ENCODE measurements around the gene ITLN1.
"Not testable (repeated sequence)": the region's sequence is repeated elsewhere in the genome, so short reads cannot be mapped to it uniquely, and the experiment has no call there.

Gene ITLN1

DNA sequence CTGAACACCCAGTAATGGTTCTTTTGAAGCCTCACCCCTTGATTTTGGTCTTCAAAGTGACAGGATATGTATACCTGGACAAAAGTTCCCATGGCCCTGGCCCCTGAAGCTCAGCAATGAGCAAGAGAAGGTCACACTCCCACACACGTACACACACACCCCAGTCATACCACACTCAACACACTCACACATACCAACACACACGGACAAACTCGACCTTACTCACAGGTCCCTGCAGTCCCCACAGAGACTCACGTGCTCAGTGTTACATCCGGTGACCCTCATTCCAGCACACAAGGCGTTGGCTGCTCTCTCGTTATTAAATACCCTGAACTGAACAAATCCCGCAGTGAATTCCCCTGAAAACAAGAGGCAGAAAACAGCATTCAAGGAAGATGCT lies 5.9 kb downstream of the ITLN1 start:
- TF ChIP-seq, protein P1, sequence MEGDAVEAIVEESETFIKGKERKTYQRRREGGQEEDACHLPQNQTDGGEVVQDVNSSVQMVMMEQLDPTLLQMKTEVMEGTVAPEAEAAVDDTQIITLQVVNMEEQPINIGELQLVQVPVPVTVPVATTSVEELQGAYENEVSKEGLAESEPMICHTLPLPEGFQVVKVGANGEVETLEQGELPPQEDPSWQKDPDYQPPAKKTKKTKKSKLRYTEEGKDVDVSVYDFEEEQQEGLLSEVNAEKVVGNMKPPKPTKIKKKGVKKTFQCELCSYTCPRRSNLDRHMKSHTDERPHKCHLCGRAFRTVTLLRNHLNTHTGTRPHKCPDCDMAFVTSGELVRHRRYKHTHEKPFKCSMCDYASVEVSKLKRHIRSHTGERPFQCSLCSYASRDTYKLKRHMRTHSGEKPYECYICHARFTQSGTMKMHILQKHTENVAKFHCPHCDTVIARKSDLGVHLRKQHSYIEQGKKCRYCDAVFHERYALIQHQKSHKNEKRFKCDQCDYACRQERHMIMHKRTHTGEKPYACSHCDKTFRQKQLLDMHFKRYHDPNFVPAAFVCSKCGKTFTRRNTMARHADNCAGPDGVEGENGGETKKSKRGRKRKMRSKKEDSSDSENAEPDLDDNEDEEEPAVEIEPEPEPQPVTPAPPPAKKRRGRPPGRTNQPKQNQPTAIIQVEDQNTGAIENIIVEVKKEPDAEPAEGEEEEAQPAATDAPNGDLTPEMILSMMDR (IDR thresholded peaks at IDR 0.05; ENCODE audit: low read depth, low read length) = no peak
- DNase-seq (ENCODE audit: extremely low read depth, low read depth) = no peak

DNA sequence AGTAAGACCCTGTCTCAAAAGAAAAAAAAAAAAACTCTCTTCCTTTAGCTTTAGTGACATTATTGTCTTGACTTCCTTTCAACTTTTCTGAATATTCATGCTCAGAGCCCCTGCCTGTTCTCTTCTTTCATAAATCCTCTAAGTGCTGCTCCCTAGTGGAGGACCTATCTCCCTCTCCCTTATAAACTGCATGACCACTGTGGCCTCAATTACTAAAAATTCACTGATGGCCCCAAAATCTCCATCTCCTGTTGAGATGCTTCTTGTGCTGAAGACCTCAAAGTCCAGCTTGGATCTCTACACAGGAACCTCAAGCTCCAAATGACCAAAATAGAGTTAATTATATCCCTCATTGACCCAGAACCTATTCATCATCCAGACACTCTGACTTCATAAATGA lies 7.8 kb downstream of the ITLN1 start:
- TF ChIP-seq, protein P1 (IDR thresholded peaks at IDR 0.05; ENCODE audit: low read depth, low read length) = no peak
- no peak for DNase-seq (ENCODE audit: extremely low read depth, low read depth)

DNA sequence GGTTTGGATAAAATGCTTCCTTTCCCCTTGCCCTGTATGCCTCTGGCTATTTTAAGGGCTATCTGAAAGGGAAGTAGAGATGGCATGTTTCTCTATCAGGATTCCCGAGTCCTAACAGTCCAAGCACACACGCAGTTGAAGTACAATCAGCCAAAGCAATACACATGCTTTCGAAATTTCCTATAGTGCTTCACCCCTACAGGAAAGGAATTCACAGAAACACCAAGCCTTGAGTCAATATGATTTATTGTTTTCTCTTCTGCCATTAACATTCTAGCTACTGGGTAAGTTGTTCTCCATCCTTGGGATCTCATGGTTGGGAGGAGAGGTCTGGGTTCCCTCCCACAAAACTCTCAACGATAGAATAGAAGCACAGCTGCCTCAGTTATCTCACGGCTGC lies 8.7 kb downstream of the ITLN1 start:
- TF ChIP-seq, protein P1 (IDR thresholded peaks at IDR 0.05; ENCODE audit: low read depth, low read length) = no peak
- no peak for DNase-seq (ENCODE audit: extremely low read depth, low read depth)

DNA sequence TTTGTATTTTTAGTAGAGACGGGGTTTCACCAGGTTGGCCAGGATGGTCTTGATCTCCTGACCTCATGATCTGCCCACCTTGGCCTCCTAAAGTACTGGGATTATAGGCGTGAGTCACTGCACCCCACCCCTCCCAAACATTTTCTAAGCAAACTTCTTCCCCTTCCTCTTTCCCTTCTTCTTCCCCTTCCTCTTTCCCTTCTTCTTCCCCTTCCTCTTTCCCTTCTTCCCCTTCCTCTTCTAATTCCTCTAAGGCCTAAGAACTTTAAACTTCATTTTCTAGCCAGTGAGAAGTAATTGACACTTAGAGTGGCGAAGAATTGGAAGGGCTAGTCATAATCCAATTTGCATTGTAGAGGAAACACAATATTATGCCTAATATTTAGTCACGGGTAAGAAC lies 9.4 kb downstream of the ITLN1 start:
- DNase-seq (ENCODE audit: extremely low read depth, low read depth) = not testable (repeated sequence)

DNA sequence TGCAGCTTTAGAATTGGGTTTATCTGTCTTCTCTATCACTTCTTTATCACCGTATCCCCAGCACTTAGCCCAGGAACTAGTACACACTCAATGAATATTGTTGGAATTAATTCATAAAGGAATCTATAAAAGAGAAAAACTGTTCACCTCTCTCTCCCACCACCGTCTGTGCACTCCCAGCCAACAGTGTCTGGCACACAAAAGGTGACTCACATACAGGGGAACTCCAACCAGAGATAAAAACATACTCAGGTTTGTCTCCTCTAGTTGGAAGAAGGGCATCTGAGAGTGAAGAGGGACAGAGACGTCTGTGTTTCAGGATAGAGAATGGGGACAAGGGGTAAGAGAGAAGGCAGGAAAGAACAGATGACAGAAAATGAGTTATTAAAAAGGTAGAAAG lies 10.0 kb downstream of the ITLN1 start:
- DNase-seq (ENCODE audit: extremely low read depth, low read depth) = no peak
- TF ChIP-seq, protein P1 (IDR thresholded peaks at IDR 0.05; ENCODE audit: low read depth, low read length) = no peak

DNA sequence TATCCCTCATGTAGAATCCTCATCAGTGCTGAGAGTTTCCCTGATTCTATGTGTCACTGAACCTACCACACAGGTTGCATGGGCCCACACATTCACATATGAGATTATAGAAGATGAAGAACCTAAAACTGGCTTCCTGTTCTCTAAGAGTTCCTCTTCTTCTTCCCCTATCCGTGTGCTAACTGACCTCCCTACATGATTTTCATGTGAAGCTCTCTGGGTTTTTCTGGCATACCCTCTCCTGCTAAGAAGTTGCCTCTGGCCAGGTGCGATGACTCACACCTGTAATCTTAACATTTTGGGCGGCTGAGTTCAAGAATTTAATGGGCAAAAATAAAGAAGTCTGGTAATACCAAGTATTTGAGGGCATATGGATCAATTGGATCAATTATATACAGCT lies 16.8 kb downstream of the ITLN1 start:
- DNase-seq (ENCODE audit: extremely low read depth, low read depth) = no peak
- TF ChIP-seq, protein P1 (IDR thresholded peaks at IDR 0.05; ENCODE audit: low read depth, low read length) = no peak

DNA sequence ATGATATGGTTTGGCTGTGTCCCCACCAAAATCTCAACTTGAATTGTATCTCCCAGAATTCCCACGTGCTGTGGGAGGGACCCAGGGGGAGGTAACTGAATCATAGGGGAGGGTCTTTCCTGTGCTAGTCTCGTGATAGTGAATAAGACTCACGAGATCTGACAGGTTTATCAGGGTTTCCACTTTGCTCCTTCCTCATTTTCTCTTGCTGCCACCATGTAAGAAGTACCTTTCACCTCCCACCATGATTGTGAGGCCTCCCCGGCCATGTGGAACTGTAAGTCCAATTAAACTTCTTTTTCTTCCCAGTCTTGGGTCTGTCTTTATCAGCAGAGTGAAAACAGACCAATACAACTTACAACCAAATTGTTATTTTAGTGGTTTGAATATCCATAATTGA lies 17.3 kb downstream of the ITLN1 start:
- not testable (repeated sequence) for DNase-seq (ENCODE audit: extremely low read depth, low read depth)

DNA sequence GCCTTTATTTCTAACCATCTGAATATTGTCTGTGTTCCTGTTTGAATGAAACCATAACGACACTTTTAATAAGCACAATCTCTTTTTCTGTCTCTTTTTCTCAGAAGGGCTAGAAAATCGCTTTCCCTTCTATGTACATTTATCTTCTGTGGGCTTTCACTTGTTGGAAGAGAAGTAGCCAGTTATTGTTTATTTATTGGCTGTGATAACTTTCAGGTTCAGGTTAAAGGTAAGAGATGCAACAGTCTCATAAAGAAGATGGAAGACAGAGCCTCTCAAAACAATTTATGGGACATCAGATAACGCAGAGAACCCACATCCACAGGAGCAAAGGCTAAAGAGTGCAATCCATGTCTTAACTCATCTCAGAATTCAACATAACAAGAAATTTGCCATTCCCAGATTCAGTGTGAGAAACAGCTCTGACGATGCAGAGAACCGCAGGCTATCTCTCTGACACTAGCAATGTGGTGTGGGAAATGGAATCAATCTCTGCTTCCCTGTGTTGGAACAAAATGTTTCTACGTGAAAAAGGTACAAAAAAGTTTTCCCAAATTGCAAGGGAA lies 18.2 kb downstream of the ITLN1 start:
- DNase-seq (ENCODE audit: extremely low read depth, low read depth) = no peak
- TF ChIP-seq, protein P1 (IDR thresholded peaks at IDR 0.05; ENCODE audit: low read depth, low read length) = no peak
